ENCODE measurements around the gene TALDO1.

DNA sequence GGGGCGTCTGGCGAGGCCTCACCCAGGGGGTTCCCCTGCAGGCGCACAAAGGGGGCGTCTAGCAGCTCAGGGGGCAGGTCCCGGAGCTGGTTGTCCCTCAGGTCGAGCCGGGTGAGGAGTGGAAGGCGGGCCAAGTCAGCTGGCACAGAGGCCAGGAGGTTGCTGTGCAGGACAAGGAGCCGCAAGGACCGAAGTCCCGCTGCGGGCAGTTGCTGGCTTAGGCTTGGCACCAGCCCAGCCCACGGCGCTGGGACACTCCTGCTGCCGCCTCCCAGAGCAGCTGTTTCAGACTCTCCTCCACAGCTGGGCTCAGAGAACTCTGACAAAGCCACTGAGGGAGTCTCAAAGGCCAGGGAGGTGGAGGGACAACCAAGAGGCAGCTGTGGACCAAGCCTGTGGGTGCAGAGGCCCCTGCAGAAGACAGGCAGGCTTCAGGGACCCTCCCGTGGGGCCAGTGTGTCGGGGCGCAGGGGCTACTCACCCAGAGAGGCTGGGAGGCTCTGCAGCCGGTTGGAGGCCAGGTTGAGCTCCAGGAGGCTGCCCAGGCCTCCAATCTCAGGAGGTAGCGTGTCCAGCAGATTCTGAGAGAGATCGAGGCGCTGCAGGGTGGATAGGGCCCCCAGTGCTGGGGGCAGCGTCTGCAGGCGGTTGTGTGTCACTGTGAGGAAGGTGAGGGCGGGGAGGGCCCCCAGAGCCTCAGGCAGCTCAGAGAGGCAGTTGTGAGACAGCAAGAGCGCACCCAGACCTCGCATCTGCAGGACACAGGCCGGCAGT, 55.6 kb downstream of the TALDO1 start:
- TF ChIP-seq FOXA1 (IDR thresholded peaks at IDR 0.05): no peak
- TF ChIP-seq HDGF (IDR thresholded peaks at IDR 0.05; ENCODE audit: borderline replicate concordance): no peak
- TF ChIP-seq BHLHE40 (IDR thresholded peaks at IDR 0.05; ENCODE audit: borderline replicate concordance): no peak
- TF ChIP-seq ARNT (IDR thresholded peaks at IDR 0.05): no peak
